Mesendoderm (in vitro differentiated cells): Measurements from ENCODE around the gene STRIP1.

Experiments
- DNase-seq: peaks from one replicate; pipeline ENCODE4 v3.0.0; 2013
- H2AK5ac ChIP-seq: 2 replicates; pipeline ENCODE4 v1.6.1; 2013; ENCODE audit warnings: low read length, inconsistent platforms
- H2BK120ac ChIP-seq: 2 replicates; pipeline ENCODE4 v1.6.1; 2013; ENCODE audit warnings: low read depth, mild to moderate bottlenecking, low read length, moderate library complexity, mixed read lengths
- H2BK15ac ChIP-seq: replicated peaks from 2 replicates; pipeline ENCODE4 v1.6.1; 2013; ENCODE audit warnings: low read depth, mild to moderate bottlenecking, moderate library complexity
- H2BK5ac ChIP-seq: 2 replicates; pipeline ENCODE4 v1.6.1; 2013; ENCODE audit warnings: low read length, inconsistent platforms
- H3K18ac ChIP-seq: 2 replicates; pipeline ENCODE4 v1.6.1; 2013; ENCODE audit warnings: mild to moderate bottlenecking, low read length, mixed read lengths
- H3K23ac ChIP-seq: one replicate; pipeline ENCODE4 v1.6.1; 2013; ENCODE audit warnings: low read length
- H3K27ac ChIP-seq: 2 replicates; pipeline ENCODE4 v1.5.1; 2013; ENCODE audit warnings: low read depth, mild to moderate bottlenecking, inconsistent platforms, low read length, moderate library complexity
- H3K27me3 ChIP-seq: 2 replicates; pipeline ENCODE4 v1.6.1; 2013; ENCODE audit warnings: low read length, control low read depth, mild to moderate bottlenecking, inconsistent platforms; ENCODE audit not compliant: insufficient read depth, poor library complexity
- H3K36me3 ChIP-seq: 2 replicates; pipeline ENCODE4 v1.6.1; 2013; ENCODE audit warnings: low read length, inconsistent platforms; ENCODE audit not compliant: control insufficient read depth, insufficient read depth
- H3K4ac ChIP-seq: one replicate; pipeline ENCODE4 v1.6.1; 2013; ENCODE audit warnings: low read depth, mild to moderate bottlenecking, low read length, moderate library complexity
- H3K4me1 ChIP-seq: 2 replicates; pipeline ENCODE4 v1.6.1; 2013; ENCODE audit warnings: low read depth, low read length, inconsistent platforms; ENCODE audit not compliant: control insufficient read depth
- H3K4me2 ChIP-seq: 2 replicates; pipeline ENCODE4 v1.6.1; 2013; ENCODE audit warnings: low read length
- H3K4me3 ChIP-seq: 2 replicates; pipeline ENCODE4 v1.5.1; 2013; ENCODE audit warnings: mild to moderate bottlenecking, low read length
- H3K56ac ChIP-seq: one replicate; pipeline ENCODE4 v1.6.1; 2013; ENCODE audit warnings: low read length
- H3K79me1 ChIP-seq: 2 replicates; pipeline ENCODE4 v1.6.1; 2013; ENCODE audit warnings: low read length, inconsistent platforms
- H3K79me2 ChIP-seq: 2 replicates; pipeline ENCODE4 v1.6.1; 2013; ENCODE audit warnings: mild to moderate bottlenecking, low read length; ENCODE audit not compliant: control insufficient read depth, insufficient read depth
- H3K9ac ChIP-seq: 2 replicates; pipeline ENCODE4 v1.6.1; 2013; ENCODE audit warnings: low read length, inconsistent platforms
- H4K5ac ChIP-seq: one replicate; pipeline ENCODE4 v1.6.1; 2013; ENCODE audit warnings: low read length
- H4K8ac ChIP-seq: one replicate; pipeline ENCODE4 v1.6.1; 2013; ENCODE audit warnings: low read depth, mild to moderate bottlenecking, control low read depth, low read length, moderate library complexity
- WGBS: extraction: QIAGEN DNeasy Blood & Tissue Kit; methylation state at CpG from one replicate; pipeline ENCODE4 v1.1.7; 2013; ENCODE audit warnings: low lambda C conversion rate, missing lambda C conversion rate; ENCODE audit not compliant: insufficient coverage; ENCODE audit errors: extremely low coverage; 5-methylcytosine and 5-hydroxymethylcytosine counted together

The STRIP1 gene

DNA sequence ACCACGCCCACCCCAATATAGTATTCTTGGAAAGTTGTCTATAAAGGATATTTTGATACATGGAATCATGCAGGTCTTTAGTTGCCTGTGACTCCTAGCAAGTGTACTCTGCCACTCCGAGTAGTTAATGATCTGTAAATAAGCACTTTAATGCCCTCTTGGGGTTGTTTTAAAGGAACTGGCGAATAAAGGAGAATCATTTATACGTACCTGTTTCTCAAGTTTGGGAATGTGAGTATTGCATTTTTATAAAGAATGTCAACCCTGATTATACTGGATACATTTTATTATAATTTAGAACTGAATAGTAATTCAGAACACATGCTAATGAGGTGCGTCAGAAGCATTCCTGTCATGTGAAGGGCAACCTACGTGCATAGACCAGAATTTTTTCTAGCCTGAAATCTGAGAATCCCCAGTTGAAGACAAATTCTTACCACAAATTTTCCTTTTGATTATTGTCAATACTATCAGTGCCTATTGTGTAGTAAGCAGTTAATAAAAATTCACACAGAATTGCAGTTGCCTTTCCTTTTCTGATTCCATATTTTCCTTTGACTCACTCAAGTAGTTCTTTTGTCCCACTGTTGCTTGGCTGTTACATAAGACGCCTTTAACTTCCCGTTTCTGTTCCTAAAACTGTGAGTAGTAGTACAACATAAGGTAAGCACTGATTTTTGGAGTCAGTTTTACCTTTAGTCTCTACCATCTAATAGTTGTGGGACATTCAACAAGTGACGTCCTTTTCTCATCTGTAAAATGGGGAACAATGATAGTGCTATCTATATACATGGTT, 44.7 kb upstream of the STRIP1 start:
- Histone ChIP-seq H3K18ac (no peak overlapping the region), H2BK15ac (no peak overlapping the region), H3K4me2 (no peak overlapping the region), H3K27me3 (no peaks in the 10 kb centered on the region), H3K27ac (no peak overlapping the region), H4K8ac (no peak overlapping the region), H3K79me2 (peaks cover 65% of the 10 kb centered on the region), H2BK120ac (no peak overlapping the region), H3K36me3 (no peaks in the 10 kb centered on the region), H2AK5ac (no peak overlapping the region), H3K9ac (no peak overlapping the region), H3K4me3 (no peak overlapping the region), H3K4ac (no peak overlapping the region), H3K4me1 (peaks cover 6% of the 10 kb centered on the region), H3K56ac (no peak overlapping the region), H3K79me1 (peaks cover 22% of the 10 kb centered on the region), H3K23ac (no peak overlapping the region), H2BK5ac (no peak overlapping the region), H4K5ac (no peak overlapping the region)
- no CpG with 5 or more reads among the region's 9 CpGs for WGBS
- no peak for DNase-seq

DNA sequence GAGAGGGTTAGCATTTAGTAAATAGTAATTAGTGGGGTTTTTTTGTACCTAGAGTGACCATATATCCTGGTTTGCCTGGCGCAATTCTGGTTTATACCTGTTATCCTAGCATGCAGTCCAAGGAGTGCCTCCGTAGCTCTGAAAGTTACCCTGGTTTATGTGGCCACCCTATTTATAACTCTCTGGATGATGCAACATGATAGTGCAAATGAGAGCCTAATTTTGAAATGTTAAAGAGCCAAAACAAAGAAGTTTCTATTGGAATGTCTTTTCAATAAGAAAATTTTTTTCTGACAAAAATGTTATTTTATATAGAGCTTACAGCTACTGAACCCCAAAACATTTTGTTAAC, 44.1 kb upstream of the STRIP1 start:
- no peak overlapping the region for H3K4me2 ChIP-seq
- no CpG with 5 or more reads among the region's 2 CpGs for WGBS
- H2BK5ac ChIP-seq: no peak overlapping the region
- no peak overlapping the region for H4K5ac ChIP-seq
- peaks cover 22% of the 10 kb centered on the region for H3K79me1 ChIP-seq
- no peaks in the 10 kb centered on the region for H3K36me3 ChIP-seq
- H3K27me3 ChIP-seq: no peaks in the 10 kb centered on the region
- H2BK15ac ChIP-seq: no peak overlapping the region
- DNase-seq: no peak
- H3K27ac ChIP-seq: no peak overlapping the region
- H3K4me3 ChIP-seq: no peak overlapping the region
- H2BK120ac ChIP-seq: no peak overlapping the region
- H2AK5ac ChIP-seq: no peak overlapping the region
- H3K79me2 ChIP-seq: peaks cover 63% of the 10 kb centered on the region
- H4K8ac ChIP-seq: no peak overlapping the region
- H3K23ac ChIP-seq: no peak overlapping the region
- H3K18ac ChIP-seq: no peak overlapping the region
- H3K56ac ChIP-seq: no peak overlapping the region
- no peak overlapping the region for H3K9ac ChIP-seq
- peaks cover 6% of the 10 kb centered on the region for H3K4me1 ChIP-seq
- no peak overlapping the region for H3K4ac ChIP-seq

DNA sequence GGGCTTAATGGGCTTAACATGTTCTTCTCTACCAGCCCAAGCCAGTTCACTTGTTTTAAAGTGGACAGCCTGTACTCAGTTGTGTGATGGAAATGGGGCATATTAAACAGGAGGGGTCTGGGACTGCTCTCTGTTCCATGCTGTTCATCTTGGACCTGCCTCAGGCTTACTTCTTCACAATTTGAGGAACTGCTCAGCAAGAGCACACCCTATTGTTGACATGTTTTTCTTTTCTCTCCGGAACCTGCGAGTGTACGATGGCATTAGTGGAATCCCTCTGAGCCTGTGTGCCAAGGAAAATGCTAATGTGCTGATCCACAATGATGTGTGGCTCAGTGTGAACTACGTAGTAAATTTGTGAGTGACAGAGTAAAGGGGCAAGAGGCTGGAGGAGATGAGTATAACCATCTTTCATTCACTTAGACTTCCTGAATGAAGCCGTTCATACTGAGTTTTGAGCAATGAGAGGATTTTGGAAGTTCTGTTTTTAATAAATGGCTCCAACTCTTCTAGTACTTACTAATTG, 43.0 kb upstream of the STRIP1 start:
- H3K27me3 ChIP-seq: no peaks in the 10 kb centered on the region
- H2BK5ac ChIP-seq: no peak overlapping the region
- H3K4me1 ChIP-seq: peaks cover 4% of the 10 kb centered on the region
- H3K4ac ChIP-seq: no peak overlapping the region
- no peak overlapping the region for H3K4me2 ChIP-seq
- H3K79me1 ChIP-seq: peaks cover 22% of the 10 kb centered on the region
- no peak for DNase-seq
- no peak overlapping the region for H3K23ac ChIP-seq
- H3K36me3 ChIP-seq: no peaks in the 10 kb centered on the region
- H2AK5ac ChIP-seq: no peak overlapping the region
- no peak overlapping the region for H2BK120ac ChIP-seq
- peaks cover 53% of the 10 kb centered on the region for H3K79me2 ChIP-seq
- H3K18ac ChIP-seq: no peak overlapping the region
- no peak overlapping the region for H3K9ac ChIP-seq
- H4K5ac ChIP-seq: no peak overlapping the region
- no peak overlapping the region for H3K4me3 ChIP-seq
- no peak overlapping the region for H3K27ac ChIP-seq
- no CpG with 5 or more reads among the region's 5 CpGs for WGBS
- H3K56ac ChIP-seq: no peak overlapping the region
- H4K8ac ChIP-seq: no peak overlapping the region
- no peak overlapping the region for H2BK15ac ChIP-seq

- H3K79me2 ChIP-seq: peaks cover 41% of the 10 kb centered on the region
- no peak overlapping the region for H3K4me2 ChIP-seq
- H2AK5ac ChIP-seq: no peak overlapping the region
- no peak overlapping the region for H3K18ac ChIP-seq
- no peak overlapping the region for H3K4me3 ChIP-seq
- no CpG with 5 or more reads among the region's 3 CpGs for WGBS
- DNase-seq: no peak
- H3K36me3 ChIP-seq: no peaks in the 10 kb centered on the region
- H2BK15ac ChIP-seq: no peak overlapping the region
- H2BK5ac ChIP-seq: no peak overlapping the region
- no peak overlapping the region for H3K23ac ChIP-seq
- H3K4ac ChIP-seq: no peak overlapping the region
- H4K5ac ChIP-seq: no peak overlapping the region
- no peak overlapping the region for H3K27ac ChIP-seq
- H3K4me1 ChIP-seq: peaks cover 2% of the 10 kb centered on the region
- H2BK120ac ChIP-seq: no peak overlapping the region
- no peaks in the 10 kb centered on the region for H3K27me3 ChIP-seq
- no peak overlapping the region for H3K9ac ChIP-seq
- peaks cover 18% of the 10 kb centered on the region for H3K79me1 ChIP-seq
- no peak overlapping the region for H3K56ac ChIP-seq
- H4K8ac ChIP-seq: no peak overlapping the region
Observed at GRCh38 chr1:109993885-109994284, 40.5 kb upstream of the STRIP1 start.

DNA sequence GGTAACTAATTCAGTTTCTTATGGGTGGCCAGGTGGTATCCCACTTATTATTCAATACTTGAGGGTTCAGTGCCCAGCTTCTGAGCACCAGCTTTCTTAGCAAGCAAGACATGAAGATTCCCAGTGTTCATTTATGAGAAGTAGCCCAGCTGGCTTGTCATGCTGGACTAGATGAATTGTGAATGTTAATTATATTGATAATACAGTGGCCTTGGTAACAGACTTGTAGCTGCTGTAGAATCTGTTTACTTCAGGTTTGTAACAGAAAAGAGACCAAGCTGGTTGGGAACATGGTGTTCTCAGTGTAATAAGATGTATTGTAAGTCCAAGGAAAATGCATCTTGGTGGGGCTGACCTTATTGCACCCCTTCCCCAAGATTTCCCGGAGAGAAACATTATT, 39.8 kb upstream of the STRIP1 start:
- Histone ChIP-seq H3K4me3 (no peak overlapping the region), H3K27me3 (no peaks in the 10 kb centered on the region), H3K4ac (no peak overlapping the region), H3K79me2 (peaks cover 39% of the 10 kb centered on the region), H3K36me3 (no peaks in the 10 kb centered on the region), H3K18ac (no peak overlapping the region), H4K8ac (no peak overlapping the region), H3K27ac (no peak overlapping the region), H3K23ac (no peak overlapping the region), H2AK5ac (no peak overlapping the region), H3K56ac (no peak overlapping the region), H3K9ac (no peak overlapping the region), H2BK15ac (no peak overlapping the region), H4K5ac (no peak overlapping the region), H2BK120ac (no peak overlapping the region), H3K4me1 (peaks cover 2% of the 10 kb centered on the region), H2BK5ac (no peak overlapping the region), H3K4me2 (no peak overlapping the region), H3K79me1 (peaks cover 18% of the 10 kb centered on the region)
- no CpG with 5 or more reads among the region's 1 CpG for WGBS
- no peak for DNase-seq

- Histone ChIP-seq H3K9ac (no peak overlapping the region), H4K8ac (no peak overlapping the region), H3K4ac (no peak overlapping the region), H2BK120ac (no peak overlapping the region), H3K4me2 (no peak overlapping the region), H3K36me3 (no peaks in the 10 kb centered on the region), H3K4me1 (peaks cover under 1% of the 10 kb centered on the region), H2BK15ac (no peak overlapping the region), H3K4me3 (no peak overlapping the region), H3K23ac (no peak overlapping the region), H2BK5ac (no peak overlapping the region), H3K27me3 (no peaks in the 10 kb centered on the region), H2AK5ac (no peak overlapping the region), H3K27ac (no peak overlapping the region), H3K56ac (no peak overlapping the region), H3K18ac (no peak overlapping the region), H4K5ac (no peak overlapping the region), H3K79me2 (peaks cover 35% of the 10 kb centered on the region), H3K79me1 (peaks cover 18% of the 10 kb centered on the region)
- DNase-seq: no peak
- no CpG with 5 or more reads among the region's 2 CpGs for WGBS
Observed at GRCh38 chr1:109995536-109995935, 38.9 kb upstream of the STRIP1 start.
